ENCODE results near the gene EPHA4.

- TF ChIP-seq POLR2A (IDR thresholded peaks at IDR 0.05) = no peak
- TF ChIP-seq, protein P1, sequence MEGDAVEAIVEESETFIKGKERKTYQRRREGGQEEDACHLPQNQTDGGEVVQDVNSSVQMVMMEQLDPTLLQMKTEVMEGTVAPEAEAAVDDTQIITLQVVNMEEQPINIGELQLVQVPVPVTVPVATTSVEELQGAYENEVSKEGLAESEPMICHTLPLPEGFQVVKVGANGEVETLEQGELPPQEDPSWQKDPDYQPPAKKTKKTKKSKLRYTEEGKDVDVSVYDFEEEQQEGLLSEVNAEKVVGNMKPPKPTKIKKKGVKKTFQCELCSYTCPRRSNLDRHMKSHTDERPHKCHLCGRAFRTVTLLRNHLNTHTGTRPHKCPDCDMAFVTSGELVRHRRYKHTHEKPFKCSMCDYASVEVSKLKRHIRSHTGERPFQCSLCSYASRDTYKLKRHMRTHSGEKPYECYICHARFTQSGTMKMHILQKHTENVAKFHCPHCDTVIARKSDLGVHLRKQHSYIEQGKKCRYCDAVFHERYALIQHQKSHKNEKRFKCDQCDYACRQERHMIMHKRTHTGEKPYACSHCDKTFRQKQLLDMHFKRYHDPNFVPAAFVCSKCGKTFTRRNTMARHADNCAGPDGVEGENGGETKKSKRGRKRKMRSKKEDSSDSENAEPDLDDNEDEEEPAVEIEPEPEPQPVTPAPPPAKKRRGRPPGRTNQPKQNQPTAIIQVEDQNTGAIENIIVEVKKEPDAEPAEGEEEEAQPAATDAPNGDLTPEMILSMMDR (IDR thresholded peaks at IDR 0.05) = no peak
Observed at GRCh38 chr2:221460136-221460535, 112.0 kb downstream of the EPHA4 start.

Data from vagina (tissue), 2 donors.